HG03175 (cell line): ENCODE results near the gene RGS10.
A peak's percentile ranks its signal among the peaks of the same experiment; 100 is the strongest.

Experiments used
- ATAC-seq: cut with Tn5 transposase; IDR thresholded peaks from one replicate; pipeline ENCODE4 v1.9.1; 2021; ENCODE audit warnings: mild to moderate bottlenecking, moderate library complexity; ENCODE audit not compliant: unreplicated experiment

RGS10 gene

GRCh38 chr10:119499677-119500002, 42.9 kb downstream of the RGS10 start:
- no peak for ATAC-seq

GRCh38 chr10:119498889-119499676, 43.4 kb downstream of the RGS10 start:
- ATAC-seq = no peak

- no peak for ATAC-seq
Measured at GRCh38 chr10:119497243-119497642, 45.3 kb downstream of the RGS10 start.

GRCh38 chr10:119496273-119496672, 46.2 kb downstream of the RGS10 start:
- ATAC-seq = peak; percentile 83

GRCh38 chr10:119495545-119495944, 47.0 kb downstream of the RGS10 start:
- ATAC-seq = no peak

GRCh38 chr10:119495021-119495505, 47.5 kb downstream of the RGS10 start:
- ATAC-seq = no peak

- no peak for ATAC-seq
Measured at GRCh38 chr10:119494236-119495020, 48.1 kb downstream of the RGS10 start.

GRCh38 chr10:119493155-119493554, 49.4 kb downstream of the RGS10 start:
- ATAC-seq = no peak

- ATAC-seq = no peak
Measured at GRCh38 chr10:119491966-119492757, 50.4 kb downstream of the RGS10 start.

GRCh38 chr10:119489991-119490326, 52.6 kb downstream of the RGS10 start:
- no peak for ATAC-seq

GRCh38 chr10:119488675-119489074, 53.8 kb downstream of the RGS10 start:
- ATAC-seq = no peak

- ATAC-seq = no peak
Measured at GRCh38 chr10:119483839-119484238, 58.7 kb downstream of the RGS10 start.

- ATAC-seq = no peak
Measured at GRCh38 chr10:119483001-119483400, 59.5 kb downstream of the RGS10 start.

GRCh38 chr10:119481781-119482426, 60.6 kb downstream of the RGS10 start:
- no peak for ATAC-seq

GRCh38 chr10:119480667-119481066, 61.9 kb downstream of the RGS10 start:
- no peak for ATAC-seq

GRCh38 chr10:119479532-119479931, 63.0 kb downstream of the RGS10 start:
- no peak for ATAC-seq

- peak; percentile 21 for ATAC-seq
Measured at GRCh38 chr10:119478811-119479341, 63.6 kb downstream of the RGS10 start.

- peak; percentile 88 for ATAC-seq
Measured at GRCh38 chr10:119478111-119478802, 64.3 kb downstream of the RGS10 start.

GRCh38 chr10:119477444-119477843, 65.1 kb downstream of the RGS10 start:
- ATAC-seq = peak; percentile 46

- no peak for ATAC-seq
Measured at GRCh38 chr10:119474606-119475005, 67.9 kb downstream of the RGS10 start.
